Ectodermal cell (in vitro differentiated cells): ENCODE results near the gene OSBPL7.

ENCODE experiments used
- H3K27ac ChIP-seq: 2 replicates; pipeline ENCODE4 v1.7.0; 2013; ENCODE audit warnings: mild to moderate bottlenecking, low read depth, low read length; ENCODE audit not compliant: insufficient read depth, poor library complexity, severe bottlenecking
- H3K27me3 ChIP-seq: 2 replicates; pipeline ENCODE4 v1.7.0; 2013; ENCODE audit warnings: mild to moderate bottlenecking, low read length; ENCODE audit not compliant: insufficient read depth, control insufficient read depth, poor library complexity, severe bottlenecking
- H3K36me3 ChIP-seq: one replicate; pipeline ENCODE4 v1.7.0; 2013; ENCODE audit warnings: low read length; ENCODE audit not compliant: control insufficient read depth, insufficient read depth
- H3K4me1 ChIP-seq: one replicate; pipeline ENCODE4 v1.7.0; 2013; ENCODE audit warnings: low read length; ENCODE audit not compliant: control insufficient read depth, insufficient read depth
- H3K4me3 ChIP-seq: 2 replicates; pipeline ENCODE4 v1.7.0; 2013; ENCODE audit warnings: low read depth, low read length, control low read depth; ENCODE audit not compliant: insufficient read depth
- H3K9me3 ChIP-seq: 2 replicates; pipeline ENCODE4 v1.7.0; 2013; ENCODE audit warnings: mild to moderate bottlenecking, low read length, moderate library complexity; ENCODE audit not compliant: control insufficient read depth
- WGBS, 2 experiments: methylation state at CpG; one replicate each; pipeline ENCODE4 v1.1.7; 2013; ENCODE audit warnings: missing lambda C conversion rate in 2 of 2; 5-methylcytosine and 5-hydroxymethylcytosine counted together

OSBPL7 gene

GRCh38 chr17:47840001-47840741, 18.6 kb upstream of the OSBPL7 start:
- WGBS, 2 experiments: 63 to 66% methylated on average over 17 of the region's 17 CpGs
- peak overlapping the region; percentile 85 for H3K4me3 ChIP-seq
- H3K4me1 ChIP-seq: peaks cover 9% of the 10 kb centered on the region
- peaks cover 2% of the 10 kb centered on the region for H3K27me3 ChIP-seq
- H3K9me3 ChIP-seq: no peaks in the 10 kb centered on the region
- no peak overlapping the region for H3K27ac ChIP-seq
- no peaks in the 10 kb centered on the region for H3K36me3 ChIP-seq

GRCh38 chr17:47839071-47839470, 17.5 kb upstream of the OSBPL7 start:
- Histone ChIP-seq H3K4me1 (peaks cover 9% of the 10 kb centered on the region), H3K9me3 (no peaks in the 10 kb centered on the region), H3K36me3 (no peaks in the 10 kb centered on the region), H3K4me3 (no peak overlapping the region), H3K27ac (no peak overlapping the region), H3K27me3 (no peaks in the 10 kb centered on the region)
- 93 to 97% methylated on average over 5 of the region's 5 CpGs for WGBS, 2 experiments

- no peaks in the 10 kb centered on the region for H3K9me3 ChIP-seq
- no peak overlapping the region for H3K4me3 ChIP-seq
- no peak overlapping the region for H3K27ac ChIP-seq
- H3K27me3 ChIP-seq: no peaks in the 10 kb centered on the region
- H3K36me3 ChIP-seq: no peaks in the 10 kb centered on the region
- 94 to 96% methylated on average over 13 of the region's 13 CpGs for WGBS, 2 experiments
- peaks cover 9% of the 10 kb centered on the region for H3K4me1 ChIP-seq
These were observed 17.0 kb upstream of the OSBPL7 start for GRCh38 chr17:47838636-47839035.

GRCh38 chr17:47837401-47838039, 15.9 kb upstream of the OSBPL7 start:
- Histone ChIP-seq H3K9me3 (no peaks in the 10 kb centered on the region), H3K4me3 (no peak overlapping the region), H3K27ac (no peak overlapping the region), H3K4me1 (peaks cover 6% of the 10 kb centered on the region), H3K27me3 (no peaks in the 10 kb centered on the region), H3K36me3 (no peaks in the 10 kb centered on the region)
- WGBS, 2 experiments: 89 to 92% methylated on average over 13 of the region's 13 CpGs

GRCh38 chr17:47836601-47837000, 15.0 kb upstream of the OSBPL7 start:
- H3K27ac ChIP-seq: no peak overlapping the region
- 81 to 85% methylated on average over 6 of the region's 6 CpGs for WGBS, 2 experiments
- peaks cover 11% of the 10 kb centered on the region for H3K4me1 ChIP-seq

GRCh38 chr17:47834756-47835155, 13.2 kb upstream of the OSBPL7 start:
- no peak overlapping the region for H3K27ac ChIP-seq
- WGBS, 2 experiments: 93 to 95% methylated on average over 5 of the region's 5 CpGs
- H3K36me3 ChIP-seq: no peaks in the 10 kb centered on the region
- no peak overlapping the region for H3K4me3 ChIP-seq
- H3K27me3 ChIP-seq: no peaks in the 10 kb centered on the region
- no peaks in the 10 kb centered on the region for H3K9me3 ChIP-seq
- peaks cover 5% of the 10 kb centered on the region for H3K4me1 ChIP-seq

More at GRCh38 chr17:47836601-47837000, 15.0 kb upstream of the OSBPL7 start:
- no peak overlapping the region for H3K4me3 ChIP-seq
- no peaks in the 10 kb centered on the region for H3K9me3 ChIP-seq
- no peaks in the 10 kb centered on the region for H3K36me3 ChIP-seq
- H3K27me3 ChIP-seq: no peaks in the 10 kb centered on the region

- H3K27ac ChIP-seq: no peak overlapping the region
These were observed 10.3 kb upstream of the OSBPL7 start for GRCh38 chr17:47831934-47832327.

GRCh38 chr17:47831003-47831933, 9.7 kb upstream of the OSBPL7 start, which contains the start of the genes LRRC46 and MRPL10:
Gene LRRC46, plus strand, starts transcription at chr17:47831670. Its CDS starts 320 bp downstream, at chr17:47831990.
Gene MRPL10, minus strand, starts transcription at chr17:47831541. Its CDS starts 30 bp downstream, at chr17:47831511.
- Histone ChIP-seq H3K36me3 (peaks cover 17% of the 10 kb centered on the region), H3K27ac (peak within 1 kb of the TSS; percentile 52), H3K4me1 (peaks cover 5% of the 10 kb centered on the region), H3K9me3 (no peaks in the 10 kb centered on the region), H3K4me3 (peak within 1 kb of the TSS; percentile 88), H3K27me3 (no peaks in the 10 kb centered on the region)
- WGBS, 2 experiments: 0 to 1% methylated on average over 42 of the region's 42 CpGs

More at GRCh38 chr17:47831934-47832327, 10.3 kb upstream of the OSBPL7 start:
- Histone ChIP-seq H3K27me3 (no peaks in the 10 kb centered on the region), H3K9me3 (no peaks in the 10 kb centered on the region), H3K4me1 (peaks cover 5% of the 10 kb centered on the region), H3K36me3 (peaks cover 10% of the 10 kb centered on the region), H3K4me3 (peak overlapping the region; percentile 88)
- 24% methylated on average over 7 of the region's 7 CpGs for WGBS, 2 experiments

GRCh38 chr17:47830396-47831002, 8.9 kb upstream of the OSBPL7 start:
- H3K27ac ChIP-seq: no peak overlapping the region
- H3K36me3 ChIP-seq: peaks cover 17% of the 10 kb centered on the region
- H3K9me3 ChIP-seq: no peaks in the 10 kb centered on the region
- H3K4me1 ChIP-seq: peaks cover 5% of the 10 kb centered on the region
- WGBS, 2 experiments: 90% methylated on average over 17 to 18 of the region's 18 CpGs
- H3K27me3 ChIP-seq: no peaks in the 10 kb centered on the region
- peak overlapping the region; percentile 88 for H3K4me3 ChIP-seq
